HG03342 (cell line): Measurements from ENCODE around the gene SDR42E2.
"Not testable (repeated sequence)": the region's sequence is repeated elsewhere in the genome, so short reads cannot be mapped to it uniquely, and the experiment has no call there.

Source experiments
- ATAC-seq: cut with Tn5 transposase; IDR thresholded peaks from one replicate; pipeline ENCODE4 v1.9.1; 2021; ENCODE audit warnings: mild to moderate bottlenecking, moderate library complexity; ENCODE audit not compliant: unreplicated experiment

The SDR42E2 gene

DNA sequence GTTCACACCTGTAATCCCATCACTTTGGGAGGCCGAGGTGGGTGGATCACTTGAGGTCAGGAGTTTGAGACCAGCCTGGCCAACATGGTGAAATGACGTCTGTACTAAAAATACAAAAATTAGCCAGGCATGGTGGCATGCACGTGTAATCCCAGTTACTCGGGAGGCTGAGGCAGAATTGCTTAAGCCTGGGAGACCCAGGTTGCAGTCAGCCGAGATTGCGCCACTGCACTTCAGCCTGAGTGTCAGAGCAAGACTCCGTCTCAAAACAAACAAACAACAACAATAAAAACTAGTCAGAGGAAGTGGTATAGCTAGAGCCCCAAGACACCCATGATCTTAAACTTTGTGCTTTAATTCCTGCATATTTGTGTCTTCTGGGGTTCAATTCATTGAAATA is 9.2 kb upstream of the SDR42E2 start:
- ATAC-seq = not testable (repeated sequence)

DNA sequence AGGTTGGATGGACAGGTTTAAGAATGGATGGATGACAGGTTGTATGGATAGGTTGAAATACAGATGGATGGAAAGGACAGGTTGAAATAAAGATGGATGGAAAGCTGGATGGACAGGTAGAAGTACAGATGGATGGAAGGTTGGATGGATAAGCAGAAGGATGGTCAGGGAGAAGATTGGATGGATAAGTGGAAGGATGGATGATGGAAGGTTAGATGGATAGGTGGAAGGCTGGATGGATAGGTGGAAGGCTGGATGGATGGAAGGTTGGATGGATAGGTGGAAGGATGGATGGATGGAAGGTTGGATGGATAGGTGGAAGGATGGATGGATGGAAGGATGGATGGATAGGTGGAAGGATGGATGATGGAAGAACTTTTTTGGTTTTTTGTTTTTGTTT is 905 bp upstream of the SDR42E2 start:
- no peak for ATAC-seq

DNA sequence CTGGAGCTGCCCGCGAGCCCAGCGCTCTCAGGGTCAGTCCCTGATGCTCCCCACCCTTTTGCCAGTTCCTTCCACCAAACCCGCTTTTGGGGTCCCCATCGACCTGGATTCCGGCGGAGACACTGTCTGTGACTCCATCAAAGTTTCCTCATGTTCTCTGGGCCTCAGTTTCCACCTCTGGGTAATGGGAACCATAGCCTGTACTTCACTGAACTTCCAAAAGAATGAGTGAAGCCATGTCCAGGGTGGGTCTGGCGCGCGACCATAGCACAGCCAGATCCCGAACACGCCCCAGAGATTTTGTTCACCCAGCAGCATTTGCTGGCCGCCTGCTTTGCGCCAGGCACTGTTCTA is 327 bp downstream of the SDR42E2 start:
- ATAC-seq = no peak

DNA sequence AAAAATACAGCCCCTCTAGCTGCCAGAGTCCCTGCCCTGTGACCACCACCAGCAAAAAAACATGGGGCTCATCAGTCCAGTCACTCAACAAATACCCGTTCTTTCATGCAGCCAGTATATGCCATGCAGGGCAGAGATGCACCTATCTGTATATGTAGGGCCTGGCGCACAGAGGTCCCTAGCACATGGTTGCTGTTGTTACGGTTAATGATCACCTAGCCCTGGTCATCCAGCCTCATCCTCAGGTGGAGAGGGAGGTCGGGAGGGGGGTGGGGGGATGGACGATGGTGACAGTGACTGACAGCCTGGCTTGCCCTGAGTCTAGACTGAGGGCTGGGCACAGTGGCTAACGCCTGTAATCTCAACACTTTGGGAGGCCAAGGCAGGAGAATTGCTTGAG is 1.5 kb downstream of the SDR42E2 start:
- no peak for ATAC-seq

DNA sequence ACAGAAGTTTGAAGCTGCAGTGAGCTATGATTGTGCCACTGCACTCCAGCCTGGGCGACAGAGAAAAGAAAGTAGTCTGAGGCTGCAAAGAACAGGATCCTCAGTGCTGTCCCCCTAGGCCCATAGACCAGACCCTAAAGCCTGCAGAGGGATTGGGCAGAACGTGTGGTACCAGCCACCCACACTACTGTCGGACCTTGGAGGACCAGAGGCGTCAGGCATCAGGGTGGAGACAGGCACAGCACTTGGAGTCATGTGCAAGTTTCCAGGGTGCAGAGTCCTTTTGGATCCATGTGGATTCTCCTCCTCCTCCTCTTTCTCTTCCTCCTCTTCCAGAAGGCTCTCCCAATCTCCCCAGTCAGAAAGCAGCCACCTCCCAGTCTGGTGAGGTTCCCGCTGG is 2.2 kb downstream of the SDR42E2 start:
- no peak for ATAC-seq

DNA sequence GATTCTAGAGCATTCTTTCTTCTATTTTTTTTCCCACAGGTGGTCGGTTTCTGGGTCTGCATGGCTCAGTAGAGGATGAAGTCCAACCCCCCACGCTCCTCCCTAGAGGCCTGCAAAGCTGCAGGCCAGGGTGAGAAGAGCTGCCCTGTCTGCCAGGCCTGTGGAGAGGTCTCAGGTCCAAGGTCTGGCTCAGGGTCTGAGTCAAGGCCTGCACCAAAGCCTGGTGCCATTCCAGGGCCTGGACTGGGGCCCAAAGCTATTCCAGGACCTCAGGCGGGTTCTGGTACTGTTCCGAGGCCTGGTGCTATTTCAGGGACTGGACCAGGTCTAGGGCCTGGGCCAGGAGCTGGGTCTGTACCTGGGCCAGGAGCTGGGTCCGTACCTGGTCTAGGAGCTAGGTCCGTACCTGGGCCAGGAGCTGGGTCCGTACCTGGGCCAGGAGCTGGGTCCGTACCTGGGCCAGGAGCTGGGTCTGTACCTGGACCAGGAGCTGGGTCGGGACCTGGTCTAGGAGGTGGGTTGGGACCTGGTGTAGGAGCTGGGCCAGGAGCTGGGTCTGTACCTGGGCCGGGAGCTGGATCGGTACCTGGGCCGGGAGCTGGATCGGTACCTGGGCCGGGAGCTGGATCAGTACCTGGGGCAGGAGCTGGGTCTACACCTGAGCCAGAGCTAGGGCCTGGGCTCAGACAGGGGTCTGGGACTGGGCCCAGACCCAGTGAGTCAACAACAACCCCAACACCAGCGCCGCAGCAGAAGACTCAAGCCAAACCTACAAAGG is 3.4 kb downstream of the SDR42E2 start:
- ATAC-seq = no peak

DNA sequence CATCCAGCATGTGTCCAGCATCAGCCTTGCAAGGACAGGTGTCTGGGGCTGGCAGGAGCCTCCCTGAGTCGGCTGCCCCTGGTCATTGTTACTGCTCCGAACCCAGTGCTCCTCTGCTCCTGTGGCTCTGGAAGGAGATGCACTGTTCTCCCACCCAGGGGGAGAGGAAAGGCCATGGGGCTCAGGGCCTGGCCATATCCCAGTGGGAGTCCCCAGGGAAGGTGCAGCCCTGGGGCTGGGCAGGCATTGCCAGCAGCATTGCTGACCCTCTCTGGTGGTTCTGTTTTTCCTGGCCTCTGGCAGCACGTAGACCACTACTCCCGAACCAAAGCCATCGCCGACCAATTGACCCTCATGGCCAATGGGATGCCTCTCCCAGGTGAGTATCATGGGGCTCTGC is 9.6 kb downstream of the SDR42E2 start:
- no peak for ATAC-seq

DNA sequence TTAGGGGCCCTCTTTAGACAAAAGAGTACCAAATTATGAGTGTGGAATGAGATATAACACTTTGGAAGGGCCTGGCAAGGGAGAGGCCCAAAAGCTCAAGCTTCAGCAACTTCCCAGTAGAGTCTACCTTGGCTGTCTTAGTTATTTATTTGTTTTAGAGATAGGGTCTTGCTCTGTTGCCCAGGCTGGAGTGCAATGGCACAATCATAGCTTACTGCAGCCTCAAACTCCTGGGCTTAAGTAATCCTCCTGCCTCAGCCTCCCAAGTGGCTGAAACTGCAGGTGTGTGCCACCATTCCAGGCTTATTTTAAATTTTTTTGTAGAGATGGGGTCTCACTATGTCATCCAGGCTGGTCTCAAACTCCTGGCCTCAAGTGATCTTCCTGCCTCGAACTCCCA is 10.3 kb downstream of the SDR42E2 start:
- not testable (repeated sequence) for ATAC-seq

DNA sequence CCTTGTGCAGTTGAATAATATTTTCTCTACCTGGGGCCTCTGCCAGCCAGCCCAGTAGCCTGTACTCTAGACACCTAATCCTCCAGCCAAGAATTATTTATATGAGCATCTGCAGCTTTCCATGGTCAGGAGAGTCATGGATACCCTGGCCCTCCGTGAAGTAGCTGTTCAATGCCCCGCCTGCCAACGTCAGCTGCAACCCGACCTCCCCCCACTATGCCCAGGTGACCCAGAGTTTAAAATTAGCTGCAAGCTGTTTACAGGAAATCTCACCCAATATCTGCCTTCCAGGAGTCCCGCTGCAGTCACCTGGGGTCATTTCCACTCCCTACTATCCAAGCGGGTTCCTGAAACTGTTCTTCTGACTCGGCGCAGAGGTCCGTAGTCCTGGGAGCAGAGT is 12.3 kb downstream of the SDR42E2 start:
- ATAC-seq = no peak

DNA sequence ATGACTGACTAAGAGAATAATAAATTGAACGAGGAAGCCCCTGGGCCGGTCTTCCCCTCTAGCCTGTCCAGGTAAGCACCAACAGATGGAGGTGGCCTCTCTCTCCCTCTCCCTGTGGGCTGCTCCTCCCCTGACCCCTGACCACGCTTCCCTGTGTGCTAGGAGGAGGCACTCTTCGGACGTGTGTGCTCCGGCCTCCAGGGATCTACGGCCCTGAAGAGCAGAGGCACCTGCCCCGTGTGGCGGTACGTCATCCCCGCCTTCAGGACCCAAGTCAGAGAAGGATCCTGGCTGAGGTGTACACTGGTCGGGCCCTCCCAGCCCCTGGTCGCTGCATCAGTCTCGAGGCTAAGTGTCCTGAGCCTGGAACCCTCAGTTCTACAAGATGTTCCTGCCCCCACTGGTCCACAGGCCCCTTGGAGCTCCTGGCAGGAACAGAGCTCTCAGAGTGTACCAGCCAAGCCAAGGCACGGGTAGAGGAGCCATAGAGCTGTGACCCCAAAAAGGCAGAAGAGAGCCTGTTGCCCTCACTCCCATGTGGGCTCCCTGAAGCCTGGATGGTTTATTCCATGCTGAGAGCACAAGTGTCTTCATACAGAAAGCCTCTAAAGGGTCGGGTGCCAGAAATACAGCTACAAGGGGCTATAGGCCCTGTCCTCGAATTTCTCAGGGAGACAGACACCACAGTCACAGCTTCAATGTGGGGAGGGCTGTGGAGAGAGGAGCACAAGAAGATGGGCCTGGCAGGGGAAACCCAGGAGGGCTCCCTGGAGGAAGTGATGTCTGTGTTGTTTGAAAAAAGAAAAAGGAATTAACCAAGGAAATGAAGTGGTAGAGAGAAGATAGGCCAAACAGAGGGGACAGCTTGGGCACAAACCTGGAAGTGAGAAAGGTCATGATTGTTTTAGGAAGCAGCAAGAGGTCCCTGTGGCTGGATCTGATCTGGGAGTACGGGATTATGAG is 15.9 kb downstream of the SDR42E2 start:
- no peak for ATAC-seq

DNA sequence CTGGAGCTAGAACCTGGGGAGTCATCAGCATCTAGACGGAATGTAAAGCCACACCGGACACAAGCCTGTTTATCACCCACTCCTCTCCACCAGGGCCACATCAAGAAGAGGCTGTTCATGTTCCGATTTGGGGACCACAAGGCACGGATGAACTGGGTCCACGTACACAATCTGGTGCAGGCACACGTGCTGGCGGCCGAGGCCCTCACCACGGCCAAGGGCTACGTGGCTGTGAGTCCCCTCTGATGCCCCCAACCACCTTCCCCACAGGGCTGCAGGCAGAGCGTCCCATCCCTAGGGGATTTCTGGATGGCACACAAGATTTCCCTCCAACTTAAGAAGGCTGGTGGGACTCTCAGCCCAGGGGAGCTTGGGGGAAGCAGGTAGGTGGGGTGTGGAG is 19.1 kb downstream of the SDR42E2 start:
- no peak for ATAC-seq

DNA sequence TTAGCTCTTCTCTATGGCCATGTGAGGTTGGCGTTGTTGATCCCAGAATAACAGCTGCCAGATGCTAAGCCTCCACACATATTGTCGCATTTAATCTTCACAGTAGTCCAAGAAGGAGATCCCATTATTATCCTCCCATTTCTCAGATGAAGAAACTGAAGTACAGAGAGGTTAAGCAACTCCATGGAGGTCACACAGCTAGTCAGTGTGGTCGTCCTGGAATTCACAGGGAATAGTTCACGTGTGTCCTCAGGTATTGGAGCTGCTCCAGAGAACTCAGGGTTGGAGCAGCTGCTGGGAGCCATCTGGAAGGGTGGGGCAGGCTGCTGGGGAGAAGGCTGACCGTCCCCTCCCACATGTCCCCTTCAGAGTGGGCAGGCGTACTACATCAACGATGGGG is 19.5 kb downstream of the SDR42E2 start:
- no peak for ATAC-seq

DNA sequence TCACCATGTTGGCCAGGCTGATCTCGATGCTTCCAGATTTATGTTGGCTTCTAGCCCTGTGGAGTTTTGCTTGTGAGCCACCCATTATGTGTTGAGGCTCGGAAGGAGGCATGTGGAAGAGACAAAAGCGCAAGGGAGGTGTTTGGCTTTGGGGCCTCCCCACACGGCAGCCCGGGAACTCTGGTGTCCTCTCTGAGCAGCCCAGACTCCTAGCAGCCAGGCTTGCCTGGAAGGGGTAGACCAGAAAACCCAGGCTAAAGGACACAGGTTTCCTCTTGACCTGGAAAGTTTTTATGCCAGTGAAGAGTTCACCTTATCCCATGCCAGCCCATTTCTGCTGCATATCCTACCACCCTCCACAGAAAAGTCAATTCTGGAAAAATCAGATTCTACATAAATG is 21.0 kb downstream of the SDR42E2 start:
- no peak for ATAC-seq

DNA sequence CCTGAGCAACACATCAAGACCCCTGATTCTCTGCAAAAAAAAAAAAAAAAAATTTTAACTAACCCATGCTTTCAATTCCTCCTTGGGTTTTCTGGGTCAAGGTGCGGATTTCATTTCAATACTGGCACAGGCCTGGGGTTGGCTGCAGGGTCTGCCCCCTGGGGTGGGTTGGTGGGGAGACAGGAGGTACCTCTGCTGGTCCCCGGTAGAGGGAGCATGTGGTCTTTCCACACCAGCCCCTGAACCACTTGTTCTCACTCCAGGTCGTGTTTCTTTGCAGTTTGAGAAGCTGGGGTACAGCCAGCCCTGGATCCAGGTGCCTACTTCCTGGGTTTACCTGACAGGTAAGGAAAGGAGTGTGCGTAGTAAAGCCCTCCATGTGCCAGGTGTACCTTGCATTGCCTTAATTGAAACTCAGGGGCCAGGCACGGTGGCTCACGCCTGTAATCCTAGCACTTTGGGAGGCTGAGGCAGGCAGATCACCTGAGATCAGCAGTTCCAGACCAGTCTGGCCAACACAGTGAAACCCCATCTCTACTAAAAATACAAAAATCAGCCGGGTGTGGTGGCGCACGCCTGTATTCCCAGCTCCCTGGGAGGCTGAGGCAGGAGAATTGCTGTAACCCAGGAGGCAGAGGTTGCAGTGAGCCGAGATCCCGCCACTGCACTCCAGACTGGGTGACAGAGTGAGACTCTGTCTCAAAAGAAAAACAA is 21.8 kb downstream of the SDR42E2 start:
- ATAC-seq = no peak

DNA sequence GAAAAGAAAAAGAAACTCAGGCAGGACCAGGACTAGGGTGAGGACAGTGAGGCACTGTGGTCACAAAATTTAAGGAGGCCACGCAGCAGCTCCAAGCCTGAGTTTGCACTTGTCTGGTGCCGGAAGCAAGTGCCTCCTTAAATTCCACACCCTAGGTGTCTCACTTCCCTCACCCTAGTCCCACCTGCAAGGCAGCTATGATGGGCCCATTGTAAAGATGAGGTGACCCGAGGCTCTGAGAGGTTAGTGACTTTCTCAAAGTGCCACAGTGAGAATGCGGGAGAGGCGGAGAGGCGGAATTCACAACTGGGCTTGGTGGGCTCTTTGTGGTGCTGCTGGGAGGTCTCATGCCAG is 22.3 kb downstream of the SDR42E2 start:
- ATAC-seq = no peak

DNA sequence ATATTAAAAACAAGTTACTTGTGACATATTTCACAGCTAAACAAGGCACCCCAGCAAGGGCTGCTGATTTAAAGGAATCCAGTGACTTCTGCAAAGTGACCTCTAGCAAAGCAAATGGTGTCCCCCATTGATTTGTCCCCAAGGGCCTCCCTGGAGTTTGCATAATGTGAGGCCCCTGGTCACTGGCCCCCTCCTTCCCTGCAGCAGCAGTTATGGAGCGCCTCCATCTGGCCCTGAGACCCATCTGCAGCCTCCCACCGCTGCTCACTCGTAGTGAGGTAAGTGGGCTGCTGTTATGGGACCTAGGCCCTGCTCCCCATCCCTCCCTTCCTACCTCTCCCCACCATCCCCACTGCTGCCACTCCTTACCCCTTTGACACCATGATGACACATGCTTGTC is 24.2 kb downstream of the SDR42E2 start:
- no peak for ATAC-seq

DNA sequence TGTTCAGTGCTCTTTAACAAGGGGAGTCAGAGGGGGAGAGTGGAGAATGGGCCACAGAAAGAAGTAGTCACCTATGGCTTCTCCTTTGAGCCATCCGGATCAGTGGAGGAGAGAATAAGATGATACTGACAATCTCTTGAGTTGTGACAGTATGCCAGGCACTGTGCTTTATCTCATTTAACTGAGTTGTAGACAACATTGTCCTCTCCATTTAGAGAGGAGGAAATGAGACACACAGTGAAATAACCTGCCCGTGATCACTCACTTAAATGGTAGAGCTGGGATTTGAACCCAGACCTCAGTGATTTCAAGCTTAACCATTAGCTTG is 25.9 kb downstream of the SDR42E2 start:
- no peak for ATAC-seq

DNA sequence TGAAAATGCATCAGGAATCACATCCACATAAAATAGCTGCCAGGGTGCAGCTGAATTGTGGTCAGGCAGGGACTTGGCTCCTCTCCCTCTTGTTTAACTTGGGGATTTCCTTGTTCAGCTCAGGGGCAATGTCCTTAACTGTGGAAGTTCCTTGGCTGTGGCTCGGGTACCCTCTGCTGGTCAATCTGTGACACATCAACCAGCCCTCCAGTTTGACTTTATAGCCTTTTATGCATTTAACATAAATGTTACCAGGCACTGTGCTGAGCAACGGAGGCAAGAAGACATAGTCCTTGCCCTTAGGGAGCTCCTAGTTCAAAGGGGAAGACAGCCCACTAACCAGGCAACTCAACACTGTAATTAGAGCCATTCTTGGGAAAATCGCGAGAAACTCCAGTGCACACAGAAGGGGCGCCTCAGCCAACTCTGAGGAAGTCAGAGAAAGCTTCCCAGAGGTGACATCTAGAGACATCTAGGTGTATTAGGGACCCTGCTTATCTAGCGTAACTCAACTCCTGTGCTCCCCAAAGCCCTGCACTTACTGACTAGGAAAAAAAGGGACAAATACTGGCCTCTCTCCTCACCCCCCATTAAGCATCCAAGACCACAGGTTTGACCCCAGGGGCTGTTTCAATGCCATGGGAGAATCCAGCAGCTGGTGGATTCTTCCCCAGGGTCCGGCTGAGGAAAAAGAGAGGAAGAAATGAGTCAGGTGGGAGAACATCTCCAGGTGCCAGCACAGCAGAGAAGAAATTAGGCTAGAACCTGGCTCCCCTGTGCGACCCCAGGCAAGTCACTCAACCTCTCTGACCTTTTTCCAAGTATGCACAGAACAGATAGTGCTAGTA is 26.5 kb downstream of the SDR42E2 start:
- no peak for ATAC-seq

DNA sequence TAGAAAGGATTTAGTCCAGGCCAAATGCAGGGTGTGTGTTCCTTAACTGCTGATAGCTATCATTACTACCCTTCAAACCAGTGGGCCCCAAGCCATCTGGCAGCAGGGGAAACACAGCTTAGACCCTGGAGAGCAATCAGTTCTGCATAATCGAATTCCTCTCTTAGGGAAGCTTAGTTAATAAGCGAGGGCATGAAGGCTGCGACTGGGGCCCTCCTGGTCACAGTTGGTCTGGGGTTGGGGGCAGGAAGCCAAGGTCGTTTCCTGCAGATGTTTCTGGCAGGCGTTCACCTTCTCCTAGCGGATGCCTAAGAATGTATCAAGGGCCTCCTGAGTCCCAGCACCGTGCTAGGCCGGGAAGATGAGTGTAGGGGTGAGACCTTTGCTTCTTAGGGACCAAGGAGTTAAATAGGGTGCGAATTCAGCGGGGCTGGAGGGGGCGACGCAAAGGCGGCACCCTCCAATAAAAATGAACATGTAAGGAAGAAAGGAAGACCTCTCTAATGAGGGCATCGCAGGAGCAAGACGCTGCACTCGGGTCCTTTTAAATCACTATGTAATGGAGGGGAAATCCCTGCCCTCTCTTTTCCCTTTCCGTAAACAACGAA is 27.3 kb downstream of the SDR42E2 start:
- ATAC-seq = no peak

DNA sequence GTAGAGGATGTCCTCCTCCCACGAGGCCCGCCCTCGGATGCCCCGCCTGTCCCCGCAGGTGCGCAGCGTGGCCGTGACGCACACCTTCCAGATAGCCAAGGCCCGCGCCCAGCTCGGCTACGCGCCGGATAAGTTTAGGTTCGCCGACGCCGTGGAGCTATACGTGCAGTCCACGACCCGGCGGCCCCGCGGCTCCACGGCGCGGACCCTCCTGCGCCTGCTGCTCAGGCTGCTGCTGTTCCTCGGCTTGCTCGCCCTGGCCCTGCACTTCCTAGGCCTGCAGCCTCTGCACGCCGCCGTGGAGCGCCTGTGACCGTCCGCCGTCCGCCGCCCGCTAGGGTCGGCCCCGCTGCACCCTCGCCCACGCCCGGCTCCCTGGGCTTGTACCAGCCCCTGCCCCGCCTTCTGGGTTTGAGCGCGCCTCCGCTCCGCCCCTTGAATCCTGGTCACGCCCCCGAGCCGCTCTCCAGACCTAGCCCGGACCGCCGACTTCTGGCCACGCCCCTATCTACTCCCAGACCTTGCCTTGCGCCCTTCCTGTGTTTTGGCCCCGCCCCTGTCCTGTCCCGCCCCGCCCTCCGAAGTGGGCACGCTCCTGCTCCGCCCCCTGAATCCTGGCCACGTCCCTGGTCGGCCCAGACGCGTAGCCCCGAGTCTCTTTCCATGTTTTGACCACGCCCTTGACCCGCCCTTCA is 27.9 kb downstream of the SDR42E2 start:
- peak; percentile 58 for ATAC-seq
